ENCODE measurements around the gene SCUBE1.

SCUBE1 gene

DNA sequence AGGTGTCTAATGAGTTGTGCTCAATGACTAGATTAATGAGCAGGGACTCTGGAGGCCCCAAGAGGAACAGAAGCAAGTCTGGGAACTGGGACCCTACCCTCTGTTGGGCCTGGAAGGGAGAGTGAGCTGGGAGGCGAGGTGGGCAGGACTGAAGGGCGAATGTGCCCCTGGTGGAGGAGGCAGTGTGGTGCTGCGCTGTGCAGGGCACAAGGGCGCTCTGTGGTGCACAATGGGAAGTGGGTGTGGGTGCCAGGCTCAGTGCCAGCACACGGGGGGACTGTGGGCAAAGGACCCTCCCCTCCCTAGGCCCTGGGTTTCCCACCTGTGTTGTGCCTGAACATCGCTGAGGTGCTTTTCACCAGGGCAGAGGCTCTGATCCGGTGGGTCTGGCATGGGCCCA lies 98.8 kb downstream of the SCUBE1 start:
- no peak for DNase-seq (ENCODE audit: low spot score)
- Histone ChIP-seq H3K27ac (no peak overlapping the region), H3K4me3 (no peak overlapping the region)
- TF ChIP-seq, protein P1, sequence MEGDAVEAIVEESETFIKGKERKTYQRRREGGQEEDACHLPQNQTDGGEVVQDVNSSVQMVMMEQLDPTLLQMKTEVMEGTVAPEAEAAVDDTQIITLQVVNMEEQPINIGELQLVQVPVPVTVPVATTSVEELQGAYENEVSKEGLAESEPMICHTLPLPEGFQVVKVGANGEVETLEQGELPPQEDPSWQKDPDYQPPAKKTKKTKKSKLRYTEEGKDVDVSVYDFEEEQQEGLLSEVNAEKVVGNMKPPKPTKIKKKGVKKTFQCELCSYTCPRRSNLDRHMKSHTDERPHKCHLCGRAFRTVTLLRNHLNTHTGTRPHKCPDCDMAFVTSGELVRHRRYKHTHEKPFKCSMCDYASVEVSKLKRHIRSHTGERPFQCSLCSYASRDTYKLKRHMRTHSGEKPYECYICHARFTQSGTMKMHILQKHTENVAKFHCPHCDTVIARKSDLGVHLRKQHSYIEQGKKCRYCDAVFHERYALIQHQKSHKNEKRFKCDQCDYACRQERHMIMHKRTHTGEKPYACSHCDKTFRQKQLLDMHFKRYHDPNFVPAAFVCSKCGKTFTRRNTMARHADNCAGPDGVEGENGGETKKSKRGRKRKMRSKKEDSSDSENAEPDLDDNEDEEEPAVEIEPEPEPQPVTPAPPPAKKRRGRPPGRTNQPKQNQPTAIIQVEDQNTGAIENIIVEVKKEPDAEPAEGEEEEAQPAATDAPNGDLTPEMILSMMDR (IDR thresholded peaks at IDR 0.05): no peak

DNA sequence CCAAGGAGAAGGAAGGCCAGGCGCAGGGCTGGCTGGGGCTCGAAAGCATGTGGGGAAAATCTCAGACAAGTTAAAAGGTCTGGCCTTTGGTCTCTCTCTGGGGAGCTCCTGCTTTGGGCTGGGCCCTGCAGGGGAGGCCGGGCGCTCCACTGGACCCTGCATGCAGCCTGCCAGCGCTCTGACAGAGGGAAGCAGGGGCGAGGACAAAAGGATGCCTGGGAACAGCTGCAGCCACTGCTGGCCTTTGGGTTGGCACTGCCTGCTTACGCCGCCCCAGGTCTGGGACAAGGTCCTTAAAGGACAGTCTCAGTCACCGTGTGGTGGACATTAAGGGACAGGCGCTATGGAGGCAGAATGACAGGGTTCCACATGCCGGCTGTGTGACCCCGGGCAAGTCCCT lies 99.8 kb downstream of the SCUBE1 start:
- no peak for DNase-seq (ENCODE audit: low spot score)
- TF ChIP-seq, protein P1 (IDR thresholded peaks at IDR 0.05): no peak
- no peak overlapping the region for H3K4me3 ChIP-seq
- no peak overlapping the region for H3K27ac ChIP-seq

DNA sequence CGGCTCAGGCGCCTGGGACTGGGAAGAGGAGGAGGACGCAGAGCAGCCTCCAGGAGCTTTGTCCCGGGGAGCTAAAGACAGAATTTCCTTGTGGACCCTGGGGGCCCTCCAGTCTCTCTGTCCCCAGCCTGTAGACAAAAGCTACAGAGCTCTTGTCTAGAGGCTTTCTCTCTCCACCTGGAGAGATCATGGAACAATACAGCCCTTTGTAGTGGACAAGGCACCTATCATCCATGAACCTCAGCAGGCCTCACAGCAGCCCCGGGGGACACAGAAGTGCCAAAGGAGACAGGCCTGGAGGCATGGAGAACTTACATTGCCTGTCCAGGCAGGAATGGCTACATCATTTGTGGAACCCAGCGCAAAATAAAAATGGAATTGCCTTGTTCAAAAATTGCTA lies 100.5 kb downstream of the SCUBE1 start:
- Histone ChIP-seq H3K4me3 (no peak overlapping the region), H3K27ac (no peak overlapping the region)
- DNase-seq (ENCODE audit: low spot score): no peak
- TF ChIP-seq, protein P1 (IDR thresholded peaks at IDR 0.05): no peak

DNA sequence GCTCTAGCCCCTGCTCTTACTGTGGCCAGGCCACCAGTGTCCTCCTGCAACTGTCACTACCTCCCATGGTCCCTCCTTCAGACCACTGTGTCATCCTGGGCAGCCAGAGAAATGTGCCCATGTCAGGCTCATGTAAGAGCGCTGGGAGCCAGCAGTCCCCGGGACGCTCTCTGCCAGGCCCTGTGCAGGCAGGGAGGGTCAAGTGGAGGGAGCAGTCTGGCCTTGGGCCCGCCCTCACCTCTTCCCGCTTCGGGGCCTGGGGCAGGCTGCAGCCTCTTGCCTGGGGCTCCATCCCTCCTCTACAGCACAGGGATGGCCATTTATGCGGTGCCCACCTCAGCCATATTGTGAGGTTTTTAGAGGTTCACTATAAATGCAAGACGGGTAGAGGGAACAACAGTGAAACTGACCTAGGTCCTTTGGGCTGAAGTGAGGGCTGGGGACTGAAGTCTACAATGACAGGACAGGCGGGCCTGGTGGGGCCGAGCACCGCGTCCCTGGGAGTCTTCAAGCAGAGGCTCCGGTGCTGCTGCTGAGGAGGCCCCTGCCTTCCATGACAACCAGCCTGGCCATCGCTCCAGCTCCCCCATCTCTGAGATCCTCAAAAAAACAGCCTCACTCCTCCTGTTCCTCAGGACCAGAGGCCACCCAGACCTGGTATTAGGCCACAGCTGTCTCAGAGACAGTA lies 101.3 kb downstream of the SCUBE1 start:
- H3K27ac ChIP-seq: no peak overlapping the region
- no peak for DNase-seq (ENCODE audit: low spot score)
- TF ChIP-seq, protein P1 (IDR thresholded peaks at IDR 0.05): no peak

DNA sequence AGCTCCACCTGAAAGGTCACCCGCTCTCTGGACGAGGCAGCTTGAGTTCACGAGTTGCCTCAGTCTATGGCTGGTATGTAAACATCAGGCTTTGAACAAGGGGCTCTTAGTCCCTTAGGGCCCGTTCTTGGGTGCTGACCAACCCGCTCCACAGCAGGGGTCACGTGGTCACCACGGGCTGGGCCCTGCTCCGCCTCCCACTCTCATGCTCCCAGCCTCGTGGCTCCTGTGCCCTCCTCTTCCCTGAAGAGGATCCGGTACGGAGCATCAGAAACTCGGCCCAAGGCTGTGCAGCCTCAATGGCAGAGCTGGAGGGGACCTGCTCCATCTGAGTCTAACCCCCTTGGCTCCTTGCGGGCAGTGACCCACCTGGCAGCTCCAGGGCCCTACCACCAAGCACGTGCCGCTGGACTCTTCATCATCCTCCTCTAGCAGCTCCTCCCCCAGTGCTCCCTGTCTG lies 102.0 kb downstream of the SCUBE1 start:
- Histone ChIP-seq H3K27ac (no peak overlapping the region), H3K4me3 (no peak overlapping the region)
- TF ChIP-seq, protein P1 (IDR thresholded peaks at IDR 0.05): no peak
- DNase-seq (ENCODE audit: low spot score): no peak

More for the DNA sequence above, 101.3 kb downstream of the SCUBE1 start:
- no peak overlapping the region for H3K4me3 ChIP-seq

DNA sequence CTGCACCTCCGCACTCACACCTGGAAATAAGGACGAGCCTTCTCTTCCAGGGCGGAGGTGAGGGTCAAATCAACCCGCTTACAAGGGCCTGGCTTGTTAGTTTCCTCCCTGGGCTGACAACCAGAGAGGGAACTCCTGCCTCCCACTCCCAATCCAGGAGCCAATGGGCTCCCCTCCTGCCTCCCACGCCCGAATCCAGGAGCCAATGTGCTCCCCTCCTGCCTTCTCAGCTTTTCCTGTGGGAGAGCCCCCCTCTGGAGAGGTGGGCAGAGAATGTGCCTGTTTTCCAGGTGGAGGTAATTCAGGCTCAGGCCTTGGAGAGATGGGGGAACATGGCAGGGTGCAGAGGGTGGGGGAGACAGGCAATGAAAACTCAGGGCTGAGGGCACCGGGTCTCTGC lies 102.6 kb downstream of the SCUBE1 start:
- Histone ChIP-seq H3K4me3 (no peak overlapping the region), H3K27ac (no peak overlapping the region)
- no peak for DNase-seq (ENCODE audit: low spot score)
- TF ChIP-seq, protein P1 (IDR thresholded peaks at IDR 0.05): no peak

DNA sequence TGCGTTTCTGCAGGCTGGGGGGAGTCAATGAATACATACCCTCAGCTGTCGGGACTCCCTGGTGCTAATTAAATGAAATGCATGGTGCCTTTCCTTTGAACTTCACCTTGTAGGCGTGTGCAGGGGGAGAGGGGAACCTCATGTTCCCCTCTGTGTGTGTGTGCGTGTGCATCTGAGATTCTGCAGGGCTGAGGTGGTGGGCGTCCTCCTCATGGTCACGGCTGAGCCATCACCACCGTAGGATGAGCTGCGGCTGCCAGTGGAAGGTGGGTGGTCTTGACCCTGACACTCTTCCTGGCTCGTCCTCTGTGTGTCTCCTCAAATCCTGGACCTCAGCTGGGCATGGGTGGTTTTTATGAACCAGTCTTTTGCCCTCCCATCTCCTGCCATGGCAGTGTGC lies 103.2 kb downstream of the SCUBE1 start:
- H3K4me3 ChIP-seq: no peak overlapping the region
- H3K27ac ChIP-seq: no peak overlapping the region
- DNase-seq (ENCODE audit: low spot score): no peak
- TF ChIP-seq, protein P1 (IDR thresholded peaks at IDR 0.05): no peak

All from coronary artery (tissue), 2 donors.